AG10803 (cell line): ENCODE measurements around the gene GDF15.

Experiments used
- DNase-seq: peaks from one replicate; pipeline ENCODE4 v3.0.0; 2010; ENCODE audit warnings: low read depth
- H3K4me3 ChIP-seq: 2 replicates; pipeline ENCODE4 v1.5.1; 2011; ENCODE audit warnings: mild to moderate bottlenecking, low read length, control low read depth
- TF ChIP-seq, protein P1 (sequence below): conservative IDR thresholded peaks from 2 replicates; pipeline ENCODE4 v1.5.1; 2011; ENCODE audit warnings: mild to moderate bottlenecking, low read length, control low read depth, inconsistent platforms

GDF15 gene

DNA sequence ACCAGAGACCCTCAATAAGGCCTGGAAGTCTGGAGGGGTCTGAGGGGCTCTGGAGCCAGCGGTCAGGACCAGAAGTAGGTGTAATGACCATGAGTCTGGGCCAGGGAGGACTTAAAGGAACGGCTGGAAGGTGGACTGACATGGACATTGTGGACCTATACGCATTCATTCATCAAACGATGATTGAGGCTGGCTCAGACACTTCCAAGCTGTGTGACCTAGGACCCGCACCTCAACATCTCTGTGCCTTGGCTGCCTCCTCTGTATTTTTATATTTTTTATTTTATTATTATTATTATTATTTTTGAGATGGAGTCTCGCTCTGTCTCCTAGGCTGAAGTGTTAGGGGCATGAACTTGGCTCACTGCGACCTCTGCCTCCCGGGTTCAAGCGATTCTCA, 20.8 kb downstream of the GDF15 start:
- TF ChIP-seq, protein P1, sequence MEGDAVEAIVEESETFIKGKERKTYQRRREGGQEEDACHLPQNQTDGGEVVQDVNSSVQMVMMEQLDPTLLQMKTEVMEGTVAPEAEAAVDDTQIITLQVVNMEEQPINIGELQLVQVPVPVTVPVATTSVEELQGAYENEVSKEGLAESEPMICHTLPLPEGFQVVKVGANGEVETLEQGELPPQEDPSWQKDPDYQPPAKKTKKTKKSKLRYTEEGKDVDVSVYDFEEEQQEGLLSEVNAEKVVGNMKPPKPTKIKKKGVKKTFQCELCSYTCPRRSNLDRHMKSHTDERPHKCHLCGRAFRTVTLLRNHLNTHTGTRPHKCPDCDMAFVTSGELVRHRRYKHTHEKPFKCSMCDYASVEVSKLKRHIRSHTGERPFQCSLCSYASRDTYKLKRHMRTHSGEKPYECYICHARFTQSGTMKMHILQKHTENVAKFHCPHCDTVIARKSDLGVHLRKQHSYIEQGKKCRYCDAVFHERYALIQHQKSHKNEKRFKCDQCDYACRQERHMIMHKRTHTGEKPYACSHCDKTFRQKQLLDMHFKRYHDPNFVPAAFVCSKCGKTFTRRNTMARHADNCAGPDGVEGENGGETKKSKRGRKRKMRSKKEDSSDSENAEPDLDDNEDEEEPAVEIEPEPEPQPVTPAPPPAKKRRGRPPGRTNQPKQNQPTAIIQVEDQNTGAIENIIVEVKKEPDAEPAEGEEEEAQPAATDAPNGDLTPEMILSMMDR: no peak
- no peak overlapping the region for H3K4me3 ChIP-seq
- DNase-seq: no peak

DNA sequence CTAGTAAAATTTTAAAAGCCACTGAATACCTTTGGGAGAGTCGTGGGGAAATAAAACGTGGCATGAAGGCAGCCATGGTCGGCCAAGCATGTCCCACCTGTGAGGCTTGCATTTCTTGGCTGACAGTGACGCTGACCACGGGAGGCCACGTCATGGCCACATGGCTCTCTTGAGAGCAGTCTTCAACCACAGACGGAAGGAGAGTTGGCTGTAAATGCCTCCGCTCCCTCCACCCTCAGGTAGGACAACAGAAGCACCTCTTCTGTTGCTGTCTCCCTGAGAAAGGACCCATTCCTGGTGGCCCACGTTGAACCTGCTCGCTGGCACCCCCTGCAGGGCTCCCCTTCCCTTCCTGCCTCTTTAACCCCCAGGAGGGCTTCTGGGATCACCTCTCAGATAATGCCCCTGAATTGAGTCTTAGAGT, 22.1 kb downstream of the GDF15 start:
- TF ChIP-seq, protein P1: peak; percentile 52
- DNase-seq: no peak

DNA sequence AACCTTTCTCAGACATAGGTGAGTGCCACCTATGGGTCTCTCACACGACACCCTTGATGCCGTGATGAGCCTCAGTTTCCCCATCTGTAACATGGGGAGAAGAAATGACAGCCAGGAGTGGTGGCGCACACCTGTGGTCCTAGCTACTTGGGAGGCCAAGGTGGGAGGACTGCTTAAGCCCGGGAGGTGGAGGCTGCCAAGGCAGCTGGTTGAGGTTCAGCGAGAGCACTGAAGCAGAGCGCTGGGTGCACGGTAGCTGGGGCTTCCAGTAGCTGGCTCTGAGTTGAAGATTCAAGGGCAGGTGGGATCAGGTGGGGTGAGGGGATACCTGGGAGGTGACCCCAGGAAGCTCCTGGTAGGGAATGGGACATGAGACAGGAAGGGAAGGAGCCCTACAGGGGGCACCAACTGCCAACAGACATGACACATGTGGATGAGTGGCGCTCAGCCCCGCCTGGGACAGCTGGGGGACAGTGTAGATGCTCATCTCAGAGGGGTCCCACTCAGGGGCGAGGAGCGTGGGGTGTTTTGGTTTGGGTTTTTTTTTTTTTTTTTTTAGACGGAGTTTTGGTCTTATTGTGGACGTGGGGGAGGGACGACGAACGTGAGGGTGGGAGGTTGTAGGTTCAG, 26.8 kb downstream of the GDF15 start:
- no peak for DNase-seq
- TF ChIP-seq, protein P1: no peak
- no peak overlapping the region for H3K4me3 ChIP-seq

More for the DNA sequence above, 22.1 kb downstream of the GDF15 start:
- H3K4me3 ChIP-seq: no peak overlapping the region

DNA sequence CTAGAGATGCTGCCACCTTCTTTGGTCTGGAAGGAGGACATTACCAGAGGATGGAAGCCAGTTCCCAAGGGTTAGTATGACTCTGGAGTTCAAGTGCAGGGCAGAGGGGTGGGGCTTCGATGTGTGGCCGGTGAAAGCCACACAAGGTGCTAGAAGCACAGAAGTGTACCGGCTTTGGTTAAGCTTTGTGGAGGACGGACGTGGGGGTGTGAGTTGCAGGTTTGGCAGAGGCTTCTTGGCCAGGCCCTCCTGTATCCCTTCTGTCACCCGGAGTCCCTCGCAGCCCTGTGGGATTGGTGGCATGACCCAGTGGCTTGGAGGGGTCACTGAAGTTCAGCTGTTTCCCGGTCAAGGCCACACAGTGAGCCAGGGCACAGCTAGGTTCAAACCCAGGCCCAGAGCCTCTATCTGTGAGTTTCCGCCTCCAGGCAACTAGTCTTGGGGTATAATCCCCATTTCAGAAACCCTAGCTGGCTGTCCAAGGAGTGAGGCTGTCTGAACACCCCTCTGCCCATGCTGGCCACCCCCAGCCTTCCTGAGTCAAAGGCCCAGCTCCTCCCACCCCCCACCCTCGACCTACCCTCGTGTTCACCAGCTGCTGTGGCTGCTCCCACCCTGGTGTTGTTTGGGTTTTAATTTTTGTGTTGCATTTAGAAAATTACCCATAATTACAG, 28.7 kb downstream of the GDF15 start:
- TF ChIP-seq, protein P1: no peak
- H3K4me3 ChIP-seq: peak overlapping the region; percentile 59
- DNase-seq: no peak

DNA sequence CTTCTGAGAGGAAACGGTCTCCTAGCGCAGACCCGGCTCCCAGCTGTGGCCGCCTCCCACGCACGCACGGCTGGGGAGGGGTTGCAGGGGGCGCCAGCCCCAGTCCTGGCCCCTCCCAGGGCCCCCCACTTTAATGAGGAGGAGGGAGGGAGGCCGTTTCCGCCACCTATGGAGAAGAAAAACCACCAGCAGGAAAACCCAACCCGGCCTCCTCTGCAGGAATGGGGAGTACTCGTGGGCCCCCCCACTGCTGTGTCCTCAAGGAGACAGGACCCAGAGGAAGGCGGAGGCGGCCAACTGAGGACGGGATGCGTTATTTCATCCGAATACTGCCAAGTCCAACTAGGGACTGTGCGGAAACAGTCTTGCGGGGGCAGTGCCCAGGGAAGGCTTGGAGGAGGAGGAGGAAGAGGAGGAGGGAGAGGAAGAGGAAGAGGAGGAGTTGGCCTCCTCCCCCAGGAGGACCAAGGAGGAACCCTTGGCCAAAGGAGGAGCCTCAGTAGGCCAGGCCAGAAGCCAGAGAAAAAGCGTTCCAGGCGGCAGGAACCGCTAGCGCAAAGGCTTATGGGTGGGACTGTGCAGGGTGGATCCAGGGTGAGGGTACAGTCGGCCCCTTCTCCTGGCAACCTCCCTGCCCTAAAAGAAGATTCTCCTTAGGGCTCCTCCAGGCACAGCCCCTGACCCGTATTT, 29.4 kb downstream of the GDF15 start:
- peak overlapping the region; percentile 59 for H3K4me3 ChIP-seq
- DNase-seq: peak; percentile 88
- TF ChIP-seq, protein P1: no peak

DNA sequence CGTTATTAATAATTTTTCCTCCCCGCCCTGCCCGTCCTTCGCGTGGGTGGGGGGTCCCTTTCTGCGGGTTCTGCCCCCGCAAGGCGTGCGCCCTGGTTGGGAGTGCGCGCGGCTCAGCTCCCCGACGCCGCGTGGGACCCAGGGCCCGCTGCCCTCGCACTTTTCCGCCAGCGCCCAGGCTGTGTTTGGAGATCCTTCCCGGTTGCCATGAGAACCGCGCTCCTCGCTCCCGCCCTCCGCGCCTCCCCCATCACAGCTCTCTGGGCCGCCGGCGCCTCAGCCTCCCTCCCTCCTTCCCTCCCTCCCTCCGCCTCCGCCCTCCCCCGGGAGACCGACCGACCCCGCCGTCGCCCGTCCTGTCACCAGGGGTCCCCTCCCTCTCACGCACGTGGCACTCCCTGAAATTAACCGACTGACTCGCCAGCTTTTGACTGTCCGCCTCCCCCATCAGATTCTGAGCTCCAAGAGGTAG, 30.9 kb downstream of the GDF15 start:
- peak; percentile 88 for DNase-seq

More for the DNA sequence above, 30.9 kb downstream of the GDF15 start:
- peak overlapping the region; percentile 56 for H3K4me3 ChIP-seq
- TF ChIP-seq, protein P1: no peak
